HepG2 (cell line): Measurements from ENCODE around the gene NR4A2. TPM values are rescaled to one million over a fixed set of nuclear protein-coding genes. Genes with fewer than 3 reads are reported as not detected.

Experiments used
- ATAC-seq: fragments of 200-7000 bp; cut with Tn5 transposase; 3 replicates; pipeline ENCODE4 v1.9.1; 2020; ENCODE audit warnings: mild to moderate bottlenecking, moderate library complexity
- BruUV-seq: library from RNA; stranded (reverse); fragments of 400-500 nt; replicated peaks from 2 replicates; lab custom pipeline; 2021; lab: Mats Ljungman, UMichigan
- CTCF ChIA-PET: fragments of 300-600 bp; formaldehyde crosslinking; extraction: SDS; loops from one replicate; lab custom pipeline; 2021; ENCODE audit warnings: low total read pairs, inconsistent platforms, low intra/inter-chr PET ratio; lab: Yijun Ruan, JAX
- POLR2A ChIA-PET: fragments of 350-600 bp; sonication (Branson Sonifier 250); formaldehyde crosslinking; loops from one replicate; lab custom pipeline; 2020; ENCODE audit warnings: antibody characterized with exemption, inconsistent platforms; lab: Yijun Ruan, JAX
- DNase-seq: peaks from one replicate; pipeline ENCODE4 v3.0.0-alpha.2; 2015; ENCODE audit warnings: low spot score
- FAIRE-seq: peaks from 3 replicates; lab custom pipeline; 2011; peaks lifted over from hg19 to GRCh38; lab: Jason Lieb, UNC
- H2AFZ ChIP-seq: one replicate; pipeline ENCODE4 v1.6.1; 2011; ENCODE audit warnings: low read length, inconsistent platforms
- H3K27ac ChIP-seq: fragments of 300-600 bp; 3 replicates; pipeline ENCODE4 v1.8.0; 2011; ENCODE audit warnings: mixed run types, mild to moderate bottlenecking, mixed read lengths, low read length, inconsistent platforms; ENCODE audit not compliant: insufficient read depth; ENCODE audit errors: extremely low read length
- H3K27me3 ChIP-seq, 2 experiments: fragments of 200-600 bp in 1 of 2; 2 replicates in 1 of 2; 3 replicates in 1 of 2; pipeline versions ENCODE4 v1.6.0 to v1.8.0; 2011; ENCODE audit warnings: low read length in 2 of 2, mild to moderate bottlenecking in 2 of 2, moderate library complexity in 2 of 2, inconsistent platforms in 1 of 2; ENCODE audit not compliant: insufficient read depth in 2 of 2, control insufficient read depth in 1 of 2
- H3K36me3 ChIP-seq, 2 experiments: fragments of 200-600 bp in 1 of 2; replicated peaks in 1 of 2; 2 replicates in 1 of 2; 3 replicates in 1 of 2; pipeline versions ENCODE4 v1.5.1 to v1.8.0; 2011; ENCODE audit warnings: low read length in 2 of 2, inconsistent platforms in 1 of 2; ENCODE audit not compliant: insufficient read depth in 2 of 2, control insufficient read depth in 1 of 2
- H3K4me1 ChIP-seq: 2 replicates; pipeline ENCODE4 v1.5.1; 2012; ENCODE audit warnings: low read length, inconsistent platforms; ENCODE audit not compliant: insufficient read depth
- H3K4me2 ChIP-seq: 2 replicates; pipeline ENCODE4 v1.6.0; 2011; ENCODE audit warnings: low read depth, low read length, inconsistent platforms
- H3K4me3 ChIP-seq, 3 experiments: fragments of 200-600 bp in 1 of 3; sonication (generic), shearing (Covaris generic) in 1 of 3; replicated peaks in 1 of 3; 2 replicates each; pipeline ENCODE4 v1.5.1; 2011 to 2016; ENCODE audit warnings: low read length in 3 of 3, inconsistent platforms in 2 of 3, low read depth in 2 of 3, mild to moderate bottlenecking in 2 of 3, control low read depth in 1 of 3, mixed read lengths in 1 of 3; ENCODE audit not compliant: insufficient read depth in 1 of 3
- H3K79me2 ChIP-seq: one replicate; pipeline ENCODE4 v1.6.1; 2011; ENCODE audit warnings: low read length, inconsistent platforms; ENCODE audit not compliant: insufficient read depth
- H3K9ac ChIP-seq: 2 replicates; pipeline ENCODE4 v1.6.0; 2011; ENCODE audit warnings: mild to moderate bottlenecking, low read depth, low read length, inconsistent platforms; ENCODE audit not compliant: insufficient read depth
- H3K9me3 ChIP-seq: 2 replicates; pipeline ENCODE4 v1.5.1; 2012; ENCODE audit warnings: mild to moderate bottlenecking, low read length
- H4K20me1 ChIP-seq: 2 replicates; pipeline ENCODE4 v1.6.0; 2011; ENCODE audit warnings: inconsistent platforms, mild to moderate bottlenecking, low read length, moderate library complexity; ENCODE audit not compliant: insufficient read depth
- HIVEP1 ChIP-seq: sonication (generic); formaldehyde crosslinking; IDR thresholded peaks from 2 replicates; pipeline ENCODE4 v1.4.0; 2020; ENCODE audit warnings: mild to moderate bottlenecking, missing genetic modification reagents
- HNRNPLL ChIP-seq: fragments of 200-400 bp; formaldehyde crosslinking; IDR thresholded peaks from 2 replicates; pipeline ENCODE4 v1.6.1; 2017; ENCODE audit warnings: mild to moderate bottlenecking, low read depth, low read length; ENCODE audit not compliant: poor library complexity, severe bottlenecking
- MTA3 ChIP-seq: sonication (generic); formaldehyde crosslinking; IDR thresholded peaks from 2 replicates; pipeline ENCODE4 v1.4.0; 2020; ENCODE audit warnings: missing genetic modification reagents
- MZF1 ChIP-seq: sonication (generic); formaldehyde crosslinking; IDR thresholded peaks from 2 replicates; pipeline ENCODE4 v1.8.1; 2023; ENCODE audit warnings: mild to moderate bottlenecking, missing genetic modification reagents, borderline replicate concordance
- SALL2 ChIP-seq: sonication (generic); formaldehyde crosslinking; IDR thresholded peaks from 2 replicates; pipeline ENCODE4 v1.8.1; 2023; ENCODE audit warnings: mild to moderate bottlenecking, missing genetic modification reagents, inconsistent platforms
- ZFP82 ChIP-seq: sonication (generic); formaldehyde crosslinking; IDR thresholded peaks from 2 replicates; pipeline ENCODE4 v1.5.1; 2020; ENCODE audit warnings: mild to moderate bottlenecking, missing genetic modification reagents, borderline replicate concordance
- WGBS: methylation state at CpG from one replicate; pipeline ENCODE4 v1.1.6; 2017; ENCODE audit warnings: low lambda C conversion rate; 5-methylcytosine and 5-hydroxymethylcytosine counted together
- in situ Hi-C: cut with HindIII; loops from 2 replicates; pipeline ENCODE4 v1.10.0; 2017; ENCODE audit warnings: low pct_unique_long_range_greater_than_20kb; ENCODE audit not compliant: extremely low pct_ligation_motif_present
- intact Hi-C: fragments of 100-400 bp; cut with micrococcal nuclease; formaldehyde crosslinking; loops from one replicate; pipeline ENCODE4 v1.10.0; 2022; ENCODE audit not compliant: unreplicated experiment
- polyA plus RNA-seq, 8 experiments: library from polyadenylated mRNA; depleted of rRNA in 3 of 8; stranded (reverse) in 7 of 8; unstranded in 1 of 8; fragments of >200 nt; fragmentation: Illumina TruSeq in 4 of 8; extraction: Trizol in 4 of 8; gene quantifications; 2 replicates each; pipeline versions ENCODE4 v1.2.1 to v1.2.3, GENCODE V29; 2011 to 2016; ENCODE audit warnings: low read depth in 4 of 8, missing spikeins in 1 of 8, mixed read lengths in 1 of 8; ENCODE audit not compliant: insufficient read depth in 1 of 8
- total RNA-seq, 5 experiments: library from RNA; depleted of rRNA; stranded (reverse); fragments of >200 nt; fragmentation: Illumina TruSeq; extraction: Trizol; gene quantifications; 2 replicates each; pipeline ENCODE4 v1.2.3, GENCODE V29; 2016; ENCODE audit warnings: low read depth in 1 of 5
- TF ChIP-seq, protein P1 (sequence below), 2 experiments: IDR thresholded peaks; 2 replicates each; pipeline ENCODE4 v1.6.1; 2011 to 2012; ENCODE audit warnings: low read length in 2 of 2, borderline replicate concordance in 1 of 2, low read depth in 1 of 2, mild to moderate bottlenecking in 1 of 2, moderate library complexity in 1 of 2

The NR4A2 gene
- total and polyA plus RNA-seq, 2 of the 13 experiments (the other 11 are each of a cell fraction or from before 2014, with no cell fraction given) = not detected

DNA sequence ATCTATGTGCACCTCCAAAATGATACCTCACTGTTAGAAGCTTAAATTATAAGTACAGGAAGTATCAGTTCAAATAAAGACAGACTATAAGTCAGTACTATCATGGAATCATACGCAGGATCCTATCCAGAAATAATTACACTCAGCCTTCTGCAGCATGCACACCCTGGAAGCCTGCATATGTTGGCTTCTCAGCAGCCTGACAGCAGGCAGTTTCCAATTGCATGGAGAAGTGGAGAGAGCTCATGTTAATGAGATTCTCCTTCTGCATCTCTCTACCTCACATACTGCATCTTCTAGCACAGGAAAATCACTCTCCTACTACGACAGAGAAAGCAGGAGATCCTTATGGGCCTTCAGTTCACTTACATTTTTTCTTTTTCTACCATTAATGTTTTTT is 20.5 kb downstream of the NR4A2 start:
- intact Hi-C loops = no loop called here
- POLR2A ChIA-PET = no interaction called here
- Histone ChIP-seq H2AFZ (no peak overlapping the region), H3K9ac (no peak overlapping the region), H3K79me2 (no peaks in the 10 kb centered on the region), H3K9me3 (no peaks in the 10 kb centered on the region), H3K27ac (no peak overlapping the region), H3K4me3 (no peak overlapping the region), H3K27me3 (no peaks in the 10 kb centered on the region), H3K36me3 (no peaks in the 10 kb centered on the region), H4K20me1 (no peaks in the 10 kb centered on the region), H3K4me2 (no peak overlapping the region), H3K4me1 (peaks cover 9% of the 10 kb centered on the region)
- DNase-seq (no peak), FAIRE-seq (no peak), ATAC-seq (no peak)
- BruUV-seq = no TSS peak
- TF ChIP-seq, protein P1, sequence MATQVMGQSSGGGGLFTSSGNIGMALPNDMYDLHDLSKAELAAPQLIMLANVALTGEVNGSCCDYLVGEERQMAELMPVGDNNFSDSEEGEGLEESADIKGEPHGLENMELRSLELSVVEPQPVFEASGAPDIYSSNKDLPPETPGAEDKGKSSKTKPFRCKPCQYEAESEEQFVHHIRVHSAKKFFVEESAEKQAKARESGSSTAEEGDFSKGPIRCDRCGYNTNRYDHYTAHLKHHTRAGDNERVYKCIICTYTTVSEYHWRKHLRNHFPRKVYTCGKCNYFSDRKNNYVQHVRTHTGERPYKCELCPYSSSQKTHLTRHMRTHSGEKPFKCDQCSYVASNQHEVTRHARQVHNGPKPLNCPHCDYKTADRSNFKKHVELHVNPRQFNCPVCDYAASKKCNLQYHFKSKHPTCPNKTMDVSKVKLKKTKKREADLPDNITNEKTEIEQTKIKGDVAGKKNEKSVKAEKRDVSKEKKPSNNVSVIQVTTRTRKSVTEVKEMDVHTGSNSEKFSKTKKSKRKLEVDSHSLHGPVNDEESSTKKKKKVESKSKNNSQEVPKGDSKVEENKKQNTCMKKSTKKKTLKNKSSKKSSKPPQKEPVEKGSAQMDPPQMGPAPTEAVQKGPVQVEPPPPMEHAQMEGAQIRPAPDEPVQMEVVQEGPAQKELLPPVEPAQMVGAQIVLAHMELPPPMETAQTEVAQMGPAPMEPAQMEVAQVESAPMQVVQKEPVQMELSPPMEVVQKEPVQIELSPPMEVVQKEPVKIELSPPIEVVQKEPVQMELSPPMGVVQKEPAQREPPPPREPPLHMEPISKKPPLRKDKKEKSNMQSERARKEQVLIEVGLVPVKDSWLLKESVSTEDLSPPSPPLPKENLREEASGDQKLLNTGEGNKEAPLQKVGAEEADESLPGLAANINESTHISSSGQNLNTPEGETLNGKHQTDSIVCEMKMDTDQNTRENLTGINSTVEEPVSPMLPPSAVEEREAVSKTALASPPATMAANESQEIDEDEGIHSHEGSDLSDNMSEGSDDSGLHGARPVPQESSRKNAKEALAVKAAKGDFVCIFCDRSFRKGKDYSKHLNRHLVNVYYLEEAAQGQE (IDR thresholded peaks at IDR 0.05; ENCODE audit: borderline replicate concordance in 1 of 2, low read depth in 1 of 2, low read length in 2 of 2) = no peak
- TF ChIP-seq ZFP82 (CRISPR knock-in tag) = no peak
- TF ChIP-seq HIVEP1 (CRISPR knock-in tag) = no peak
- TF ChIP-seq HNRNPLL = no peak
- no peak for TF ChIP-seq MTA3 (CRISPR knock-in tag)
- no peak for TF ChIP-seq SALL2 (CRISPR knock-in tag)
- TF ChIP-seq MZF1 (CRISPR knock-in tag) = no peak
- CTCF ChIA-PET = no interaction called here
- 24% methylated on average over 2 of the region's 2 CpGs for WGBS
- in situ Hi-C loops = no loop called here
